Kidney (tissue), 14 donors: Measurements from ENCODE around the gene INF2. TPM values are rescaled to one million over a fixed set of nuclear protein-coding genes. Genes with fewer than 3 reads are reported as not detected.

Experiments
- DNase-seq, 5 donors: peaks; one replicate each; pipeline ENCODE4 v3.0.0-alpha.2; 2013 to 2020
- FAIRE-seq: peaks from 2 replicates; lab custom pipeline; 2012; peaks lifted over from hg19 to GRCh38; lab: Jason Lieb, UNC
- H3K27ac ChIP-seq, 2 donors: one replicate each; pipeline ENCODE4 v1.7.0; 2013; ENCODE audit warnings: low read depth in 2 of 2, low read length in 2 of 2, inconsistent platforms in 1 of 2
- H3K27me3 ChIP-seq: one replicate; pipeline ENCODE4 v1.7.1; 2013; ENCODE audit warnings: low read length, inconsistent platforms; ENCODE audit not compliant: control insufficient read depth, insufficient read depth
- H3K36me3 ChIP-seq, 3 donors: one replicate each; pipeline versions ENCODE4 v1.7.0 to v1.7.1; 2013; ENCODE audit warnings: low read length in 3 of 3, control low read depth in 1 of 3, inconsistent platforms in 1 of 3; ENCODE audit not compliant: insufficient read depth in 3 of 3, control insufficient read depth in 2 of 3
- H3K4me1 ChIP-seq, 3 donors: one replicate each; pipeline versions ENCODE4 v1.7.0 to v1.7.1; 2013; ENCODE audit warnings: low read length in 3 of 3, inconsistent platforms in 1 of 3, low read depth in 1 of 3; ENCODE audit not compliant: control insufficient read depth in 2 of 3, insufficient read depth in 2 of 3
- H3K4me3 ChIP-seq, 3 donors: one replicate each; pipeline versions ENCODE4 v1.7.0 to v1.8.1; 2013; ENCODE audit warnings: low read length in 3 of 3, control low read depth in 1 of 3, inconsistent platforms in 1 of 3
- H3K9ac ChIP-seq, 3 donors: one replicate each; pipeline versions ENCODE4 v1.7.0 to v1.7.1; 2013; ENCODE audit warnings: low read length in 3 of 3, control low read depth in 1 of 3, inconsistent platforms in 1 of 3
- H3K9me3 ChIP-seq, 3 donors: one replicate each; pipeline versions ENCODE4 v1.7.0 to v1.7.1; 2013; ENCODE audit warnings: low read length in 3 of 3, control low read depth in 1 of 3, inconsistent platforms in 1 of 3; ENCODE audit not compliant: control insufficient read depth in 2 of 3, insufficient read depth in 1 of 3
- intact Hi-C: fragments of 100-400 bp; cut with DNase I; formaldehyde crosslinking; loops from one replicate; pipeline ENCODE4 v1.11.1; 2022
- polyA plus RNA-seq: library from polyadenylated mRNA; stranded (reverse); fragments of 350-450 nt; fragmentation: Illumina TruSeq; extraction: RNeasy Lipid Tissue Mini Kit (QIAGEN cat#74804); gene quantifications from one replicate; pipeline ENCODE4 v1.2.3, GENCODE V29; 2014; ENCODE audit warnings: low read depth, low replicate concordance; ENCODE audit not compliant: insufficient read depth
- total RNA-seq: library from RNA; stranded (reverse); fragmentation: NEBNext Ultra II Directional; extraction: Animal tissue kit (Norgen Biotek cat#: 25700); gene quantifications from one replicate; pipeline ENCODE4 v1.2.1, GENCODE V29; 2021
- TF ChIP-seq, protein P1 (sequence below): IDR thresholded peaks from 3 replicates; pipeline ENCODE4 v1.5.1; 2012; ENCODE audit warnings: mild to moderate bottlenecking, moderate library complexity, borderline replicate concordance; ENCODE audit not compliant: insufficient read depth; ENCODE audit errors: extremely low read depth
- donor health status: control.
- donor health status: control.
- donor health status: control.
- donor health status: control.
- donor health status: control.
- donor health status: DM: yes; HTN: yes; CAD: no.
- donor health status: Normal renal cell carcinoma (clear cell type).

INF2 gene
- total and polyA plus RNA-seq, 2 donors from 2014 or later = 58.5 to 82.7 TPM

DNA sequence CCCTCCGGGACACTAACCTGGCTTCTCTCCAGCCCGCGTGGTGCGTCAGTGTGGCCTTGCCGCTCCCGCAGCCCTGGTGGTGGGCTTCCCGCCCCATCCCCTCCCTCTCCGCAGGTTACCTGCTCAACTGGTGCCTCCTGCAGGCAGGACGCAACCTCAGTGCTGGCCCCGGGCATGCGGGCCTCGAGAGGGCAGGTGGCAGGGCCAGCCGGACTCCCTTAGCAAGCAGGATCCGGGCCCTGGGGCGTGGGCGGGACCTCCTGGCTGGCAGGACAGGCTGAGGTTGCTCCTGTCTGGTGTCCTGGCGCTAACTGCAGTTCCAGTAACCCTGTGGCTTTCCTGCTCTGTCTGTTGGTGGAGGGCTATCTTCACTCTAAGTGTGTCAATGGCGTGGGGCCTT is 26.0 kb downstream of the INF2 start:
- peaks cover 0 to 6% (median 3%) of the 10 kb centered on the region in 3 donors for H3K4me1 ChIP-seq
- no peak overlapping the region for H3K4me3 ChIP-seq
- H3K27ac ChIP-seq = no peak overlapping the region
- TF ChIP-seq, protein P1, sequence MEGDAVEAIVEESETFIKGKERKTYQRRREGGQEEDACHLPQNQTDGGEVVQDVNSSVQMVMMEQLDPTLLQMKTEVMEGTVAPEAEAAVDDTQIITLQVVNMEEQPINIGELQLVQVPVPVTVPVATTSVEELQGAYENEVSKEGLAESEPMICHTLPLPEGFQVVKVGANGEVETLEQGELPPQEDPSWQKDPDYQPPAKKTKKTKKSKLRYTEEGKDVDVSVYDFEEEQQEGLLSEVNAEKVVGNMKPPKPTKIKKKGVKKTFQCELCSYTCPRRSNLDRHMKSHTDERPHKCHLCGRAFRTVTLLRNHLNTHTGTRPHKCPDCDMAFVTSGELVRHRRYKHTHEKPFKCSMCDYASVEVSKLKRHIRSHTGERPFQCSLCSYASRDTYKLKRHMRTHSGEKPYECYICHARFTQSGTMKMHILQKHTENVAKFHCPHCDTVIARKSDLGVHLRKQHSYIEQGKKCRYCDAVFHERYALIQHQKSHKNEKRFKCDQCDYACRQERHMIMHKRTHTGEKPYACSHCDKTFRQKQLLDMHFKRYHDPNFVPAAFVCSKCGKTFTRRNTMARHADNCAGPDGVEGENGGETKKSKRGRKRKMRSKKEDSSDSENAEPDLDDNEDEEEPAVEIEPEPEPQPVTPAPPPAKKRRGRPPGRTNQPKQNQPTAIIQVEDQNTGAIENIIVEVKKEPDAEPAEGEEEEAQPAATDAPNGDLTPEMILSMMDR = no peak
- H3K27me3 ChIP-seq = no peaks in the 10 kb centered on the region
- intact Hi-C loops = no loop called here
- H3K9ac ChIP-seq = no peak overlapping the region
- H3K9me3 ChIP-seq = no peaks in the 10 kb centered on the region
- no peak for FAIRE-seq
- DNase-seq = no peak
- H3K36me3 ChIP-seq = peaks cover under 1 to 13% (median 3%) of the 10 kb centered on the region in 3 donors

DNA sequence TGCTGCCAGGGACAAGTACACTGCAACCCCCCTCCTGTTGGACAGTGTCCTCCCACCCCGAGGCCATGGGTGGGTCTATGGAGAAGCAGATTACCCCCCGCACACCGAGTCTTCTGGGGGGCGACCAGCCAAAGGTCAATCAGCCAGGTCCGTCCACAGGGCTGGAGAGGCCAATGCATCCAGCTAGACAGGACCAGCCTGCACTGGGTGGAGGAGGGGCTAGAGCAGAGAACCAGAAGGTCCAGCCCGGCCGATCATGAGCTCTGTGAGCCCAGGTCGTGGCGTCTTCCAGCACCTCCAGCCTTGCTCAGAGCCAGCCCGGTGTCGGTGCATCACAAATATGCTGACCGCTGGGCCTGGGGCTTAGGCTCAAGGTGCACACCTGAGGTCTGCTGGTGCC is 26.5 kb downstream of the INF2 start:
- no peak overlapping the region for H3K27ac ChIP-seq

DNA sequence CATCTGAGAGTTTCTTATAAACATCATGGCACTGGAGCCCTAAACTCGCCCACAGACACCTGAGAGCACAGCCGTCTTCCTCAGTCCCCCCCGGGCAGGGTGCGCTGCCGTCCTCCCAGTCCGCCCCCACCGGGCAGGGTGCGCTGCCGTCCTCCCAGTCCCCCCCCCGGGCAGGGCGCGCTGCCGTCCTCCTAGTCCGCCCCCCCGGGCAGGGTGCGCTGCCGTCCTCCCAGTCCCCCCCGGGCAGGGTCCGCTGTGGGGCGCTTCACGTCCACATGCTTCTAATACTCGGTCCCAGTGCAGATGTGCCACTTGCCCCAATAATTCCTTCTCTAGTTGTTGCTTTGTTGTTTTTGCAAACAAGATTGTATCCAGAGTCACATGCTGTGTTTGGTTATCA is 27.7 kb downstream of the INF2 start:
- peaks cover 0 to 6% (median 6%) of the 10 kb centered on the region in 3 donors for H3K4me1 ChIP-seq
- H3K4me3 ChIP-seq = no peak overlapping the region
- no peak for FAIRE-seq
- DNase-seq = no peak
- H3K9ac ChIP-seq = no peak overlapping the region
- intact Hi-C loops = no loop called here
- no peaks in the 10 kb centered on the region for H3K9me3 ChIP-seq
- TF ChIP-seq, protein P1 = no peak
- H3K27me3 ChIP-seq = no peaks in the 10 kb centered on the region
- no peak overlapping the region for H3K27ac ChIP-seq
- peaks cover 0 to 9% (median 2%) of the 10 kb centered on the region in 3 donors for H3K36me3 ChIP-seq

More for the DNA sequence above, 26.5 kb downstream of the INF2 start:
- Histone ChIP-seq H3K9ac (no peak overlapping the region), H3K27me3 (no peaks in the 10 kb centered on the region), H3K4me3 (no peak overlapping the region), H3K4me1 (peaks cover 0 to 6% (median 3%) of the 10 kb centered on the region in 3 donors), H3K9me3 (no peaks in the 10 kb centered on the region), H3K36me3 (peaks cover 0 to 10% (median 2%) of the 10 kb centered on the region in 3 donors)
- TF ChIP-seq, protein P1 = no peak
- intact Hi-C loops = no loop called here
- DNase-seq = no peak
- no peak for FAIRE-seq

DNA sequence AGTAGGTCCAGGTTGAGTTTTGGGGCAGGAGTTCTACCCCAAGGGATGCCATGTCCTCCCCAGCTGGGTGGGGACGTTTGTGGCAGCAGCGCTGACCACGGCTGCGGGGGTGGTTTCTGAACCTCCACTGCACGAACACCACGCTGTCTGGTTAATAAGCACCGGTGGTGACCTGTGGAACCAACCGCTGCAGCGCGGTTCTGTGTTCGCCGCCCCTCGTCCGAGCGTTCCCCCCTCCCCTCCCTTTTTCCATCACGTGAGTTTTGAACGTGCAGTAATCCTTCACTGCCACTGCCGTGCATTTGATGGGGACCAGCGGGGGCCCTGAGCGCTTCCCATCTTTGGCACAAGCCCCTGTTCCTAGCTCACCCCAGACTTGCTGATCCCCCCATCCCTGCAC is 28.2 kb downstream of the INF2 start:
- no peaks in the 10 kb centered on the region for H3K9me3 ChIP-seq
- TF ChIP-seq, protein P1 = no peak
- H3K9ac ChIP-seq = no peak overlapping the region
- intact Hi-C loops = no loop called here
- no peaks in the 10 kb centered on the region for H3K27me3 ChIP-seq
- H3K36me3 ChIP-seq = peaks cover 0 to 4% (median 2%) of the 10 kb centered on the region in 3 donors
- no peak overlapping the region for H3K27ac ChIP-seq
- peak in 3 of 5 donors; percentile 31 to 72 (median 57) for DNase-seq
- H3K4me3 ChIP-seq = no peak overlapping the region
- H3K4me1 ChIP-seq = peaks cover 0 to 6% (median 6%) of the 10 kb centered on the region in 3 donors
- no peak for FAIRE-seq
